H1 (cell line): ENCODE data around the gene SLC44A1.

Experiments used
- ASH2L ChIP-seq: fragments of 200-600, 300-600 bp; sonication (generic); IDR thresholded peaks from one replicate; pipeline ENCODE4 v1.7.1; 2017; ENCODE audit warnings: low read length
- BRCA1 ChIP-seq: IDR thresholded peaks from 2 replicates; pipeline ENCODE4 v1.6.1; 2012; ENCODE audit warnings: low read depth, low read length, improper control_type of control experiment
- CBX8 ChIP-seq: fragments of 300-800, 300-1000 bp; sonication (generic); IDR thresholded peaks from 2 replicates; pipeline ENCODE4 v1.7.1; 2016; ENCODE audit warnings: low read depth, low read length, borderline replicate concordance
- CTCF ChIP-seq, 3 experiments: IDR thresholded peaks; 1 replicate in 2 of 3; 2 replicates in 1 of 3; pipeline versions ENCODE4 v1.5.1 to v1.6.1; 2011; ENCODE audit warnings: low read length in 3 of 3, mild to moderate bottlenecking in 3 of 3, inconsistent platforms in 2 of 3, low read depth in 1 of 3, moderate library complexity in 1 of 3; ENCODE audit not compliant: insufficient read depth in 1 of 3; ENCODE audit errors: control extremely low read depth in 1 of 3
- JUN ChIP-seq: IDR thresholded peaks from 2 replicates; pipeline ENCODE4 v1.6.1; 2011; ENCODE audit warnings: low read depth, mild to moderate bottlenecking, improper control_type of control experiment, low read length
- KDM4A ChIP-seq: IDR thresholded peaks from one replicate; pipeline ENCODE4 v1.7.1; 2012; ENCODE audit warnings: low read depth, mild to moderate bottlenecking, moderate library complexity, low read length, inconsistent platforms; ENCODE audit not compliant: severe bottlenecking
- POLR2A ChIP-seq, 2 experiments: IDR thresholded peaks; 1 replicate in 1 of 2; 2 replicates in 1 of 2; pipeline ENCODE4 v1.6.1; 2011; ENCODE audit warnings: low read depth in 2 of 2, low read length in 2 of 2, mild to moderate bottlenecking in 2 of 2; ENCODE audit errors: control extremely low read depth in 1 of 2
- SP2 ChIP-seq: IDR thresholded peaks from 2 replicates; pipeline ENCODE4 v1.6.1; 2012; ENCODE audit warnings: mild to moderate bottlenecking, low read length, inconsistent platforms
- SRF ChIP-seq: IDR thresholded peaks from 2 replicates; pipeline ENCODE4 v1.6.1; 2011; ENCODE audit warnings: mild to moderate bottlenecking, low read depth, low read length, moderate library complexity

- TF ChIP-seq KDM4A (no peak), POLR2A (IDR thresholded peaks at IDR 0.05; ENCODE audit: control extremely low read depth in 1 of 2, low read depth in 2 of 2, low read length in 2 of 2) (no peak), CTCF (IDR thresholded peaks at IDR 0.05; ENCODE audit: control extremely low read depth in 1 of 3, insufficient read depth in 1 of 3, low read depth in 1 of 3, low read length in 3 of 3) (no peak), CBX8 (no peak), JUN (no peak), SP2 (no peak), BRCA1 (no peak), SRF (no peak), ASH2L (no peak)
Measured at GRCh38 chr9:105396441-105396840, 152.0 kb downstream of the SLC44A1 start.
